Measurements from ENCODE around the gene CMAS.

The CMAS gene

GRCh38 chr12:22043943-22044342 is 2.1 kb upstream of the CMAS start:
- no peak for TF ChIP-seq SIN3A (IDR thresholded peaks at IDR 0.05; ENCODE audit: borderline replicate concordance, insufficient read depth, low read length)
- TF ChIP-seq POLR2AphosphoS5 (IDR thresholded peaks at IDR 0.05; ENCODE audit: low read depth, low read length), result no peak
- TF ChIP-seq TAF1 (IDR thresholded peaks at IDR 0.05; ENCODE audit: borderline replicate concordance, insufficient read depth, low read length), result no peak
- TF ChIP-seq FOXP2 (optimal IDR thresholded peaks at IDR 0.05; ENCODE audit: borderline replicate concordance, extremely low read depth, extremely low read length, insufficient read depth), result no peak
- TF ChIP-seq, protein P1, sequence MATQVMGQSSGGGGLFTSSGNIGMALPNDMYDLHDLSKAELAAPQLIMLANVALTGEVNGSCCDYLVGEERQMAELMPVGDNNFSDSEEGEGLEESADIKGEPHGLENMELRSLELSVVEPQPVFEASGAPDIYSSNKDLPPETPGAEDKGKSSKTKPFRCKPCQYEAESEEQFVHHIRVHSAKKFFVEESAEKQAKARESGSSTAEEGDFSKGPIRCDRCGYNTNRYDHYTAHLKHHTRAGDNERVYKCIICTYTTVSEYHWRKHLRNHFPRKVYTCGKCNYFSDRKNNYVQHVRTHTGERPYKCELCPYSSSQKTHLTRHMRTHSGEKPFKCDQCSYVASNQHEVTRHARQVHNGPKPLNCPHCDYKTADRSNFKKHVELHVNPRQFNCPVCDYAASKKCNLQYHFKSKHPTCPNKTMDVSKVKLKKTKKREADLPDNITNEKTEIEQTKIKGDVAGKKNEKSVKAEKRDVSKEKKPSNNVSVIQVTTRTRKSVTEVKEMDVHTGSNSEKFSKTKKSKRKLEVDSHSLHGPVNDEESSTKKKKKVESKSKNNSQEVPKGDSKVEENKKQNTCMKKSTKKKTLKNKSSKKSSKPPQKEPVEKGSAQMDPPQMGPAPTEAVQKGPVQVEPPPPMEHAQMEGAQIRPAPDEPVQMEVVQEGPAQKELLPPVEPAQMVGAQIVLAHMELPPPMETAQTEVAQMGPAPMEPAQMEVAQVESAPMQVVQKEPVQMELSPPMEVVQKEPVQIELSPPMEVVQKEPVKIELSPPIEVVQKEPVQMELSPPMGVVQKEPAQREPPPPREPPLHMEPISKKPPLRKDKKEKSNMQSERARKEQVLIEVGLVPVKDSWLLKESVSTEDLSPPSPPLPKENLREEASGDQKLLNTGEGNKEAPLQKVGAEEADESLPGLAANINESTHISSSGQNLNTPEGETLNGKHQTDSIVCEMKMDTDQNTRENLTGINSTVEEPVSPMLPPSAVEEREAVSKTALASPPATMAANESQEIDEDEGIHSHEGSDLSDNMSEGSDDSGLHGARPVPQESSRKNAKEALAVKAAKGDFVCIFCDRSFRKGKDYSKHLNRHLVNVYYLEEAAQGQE (IDR thresholded peaks at IDR 0.05; ENCODE audit: insufficient read depth in 1 of 2, low read depth in 2 of 2, low read length in 2 of 2), result no peak

GRCh38 chr12:22044391-22044790 is 1.6 kb upstream of the CMAS start:
- TF ChIP-seq POLR2AphosphoS5 (IDR thresholded peaks at IDR 0.05; ENCODE audit: low read depth, low read length) (no peak), TAF1 (IDR thresholded peaks at IDR 0.05; ENCODE audit: borderline replicate concordance, insufficient read depth, low read length) (no peak), FOXP2 (optimal IDR thresholded peaks at IDR 0.05; ENCODE audit: borderline replicate concordance, extremely low read depth, extremely low read length, insufficient read depth) (no peak), SIN3A (IDR thresholded peaks at IDR 0.05; ENCODE audit: borderline replicate concordance, insufficient read depth, low read length) (no peak)
- TF ChIP-seq, protein P1 (IDR thresholded peaks at IDR 0.05; ENCODE audit: insufficient read depth in 1 of 2, low read depth in 2 of 2, low read length in 2 of 2), result no peak

GRCh38 chr12:22046968-22047390 is 961 bp downstream of the CMAS start:
- no peak for TF ChIP-seq TAF1 (IDR thresholded peaks at IDR 0.05; ENCODE audit: borderline replicate concordance, insufficient read depth, low read length)
- TF ChIP-seq, protein P1 (IDR thresholded peaks at IDR 0.05; ENCODE audit: insufficient read depth in 1 of 2, low read depth in 2 of 2, low read length in 2 of 2), result no peak
- TF ChIP-seq FOXP2 (optimal IDR thresholded peaks at IDR 0.05; ENCODE audit: borderline replicate concordance, extremely low read depth, extremely low read length, insufficient read depth), result no peak

DNA sequence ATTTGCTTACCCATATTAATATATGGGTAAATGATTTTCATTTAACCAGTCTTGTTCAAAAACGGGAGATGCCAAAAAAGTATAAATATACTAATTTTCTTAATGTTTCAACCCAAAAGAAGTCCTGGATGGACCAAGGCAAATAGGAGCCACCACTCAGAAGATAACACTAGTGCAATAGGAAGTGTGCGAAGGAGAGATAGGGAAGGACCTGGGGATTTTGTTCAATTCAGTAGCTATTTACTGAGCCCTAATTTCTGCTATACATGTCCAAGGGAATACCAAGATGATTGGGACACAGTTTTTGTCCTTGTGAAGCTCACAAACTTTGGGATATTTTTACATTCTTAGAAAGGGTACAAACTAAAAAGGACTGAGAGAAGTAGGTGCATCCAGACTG is 1.5 kb downstream of the CMAS start:
- TF ChIP-seq SIN3A (IDR thresholded peaks at IDR 0.05; ENCODE audit: borderline replicate concordance, insufficient read depth, low read length) (no peak), POLR2AphosphoS5 (IDR thresholded peaks at IDR 0.05; ENCODE audit: low read depth, low read length) (no peak), TAF1 (IDR thresholded peaks at IDR 0.05; ENCODE audit: borderline replicate concordance, insufficient read depth, low read length) (no peak), FOXP2 (optimal IDR thresholded peaks at IDR 0.05; ENCODE audit: borderline replicate concordance, extremely low read depth, extremely low read length, insufficient read depth) (no peak)
- TF ChIP-seq, protein P1 (IDR thresholded peaks at IDR 0.05; ENCODE audit: insufficient read depth in 1 of 2, low read depth in 2 of 2, low read length in 2 of 2), result no peak

All from PFSK-1 (cell line).